HEK293 (cell line): ENCODE data around the gene LKAAEAR1.

Source experiments
- CTCF ChIP-seq: fragments of 450-650 bp; formaldehyde crosslinking; IDR thresholded peaks from 2 replicates; pipeline ENCODE4 v1.5.1; 2016; ENCODE audit warnings: missing biosample characterization, missing genetic modification characterization
- MYNN ChIP-seq: fragments of 450-650 bp; formaldehyde crosslinking; IDR thresholded peaks from 2 replicates; pipeline ENCODE4 v1.5.1; 2016; ENCODE audit warnings: missing biosample characterization, missing genetic modification characterization, borderline replicate concordance
- ZNF112 ChIP-seq: fragments of 450-650 bp; formaldehyde crosslinking; IDR thresholded peaks from 2 replicates; pipeline ENCODE4 v1.5.0; 2017; ENCODE audit warnings: missing biosample characterization, missing genetic modification characterization
- ZNF221 ChIP-seq: fragments of 450-650 bp; formaldehyde crosslinking; IDR thresholded peaks from 2 replicates; pipeline ENCODE4 v1.5.1; 2017; ENCODE audit warnings: missing biosample characterization, missing genetic modification characterization, borderline replicate concordance
- ZNF266 ChIP-seq: fragments of 450-650 bp; formaldehyde crosslinking; IDR thresholded peaks from 2 replicates; pipeline ENCODE4 v1.5.1; 2016; ENCODE audit warnings: missing biosample characterization, missing genetic modification characterization, low read depth
- ZNF274 ChIP-seq, 2 experiments: fragments of 200-500 bp in 1 of 2; fragments of 450-650 bp in 1 of 2; sonication (Bioruptor generic) in 1 of 2; formaldehyde crosslinking in 1 of 2; IDR thresholded peaks; 2 replicates each; pipeline versions ENCODE4 v1.5.1 to v1.6.1; 2014 to 2016; ENCODE audit warnings: borderline replicate concordance in 1 of 2, inconsistent platforms in 1 of 2, low read length in 1 of 2, missing biosample characterization in 1 of 2, missing genetic modification characterization in 1 of 2
- ZNF302 ChIP-seq: fragments of 450-650 bp; formaldehyde crosslinking; IDR thresholded peaks from 2 replicates; pipeline ENCODE4 v1.5.1; 2016; ENCODE audit warnings: missing biosample characterization, missing genetic modification characterization, low read depth
- ZNF311 ChIP-seq: fragments of 450-650 bp; formaldehyde crosslinking; IDR thresholded peaks from 2 replicates; pipeline ENCODE4 v1.5.1; 2017; ENCODE audit warnings: missing biosample characterization, missing genetic modification characterization, borderline replicate concordance
- ZNF335 ChIP-seq: fragments of 450-650 bp; formaldehyde crosslinking; conservative IDR thresholded peaks from 2 replicates; pipeline ENCODE4 v1.5.1; 2016; ENCODE audit warnings: missing biosample characterization, missing genetic modification characterization
- ZNF391 ChIP-seq: fragments of 450-650 bp; formaldehyde crosslinking; IDR thresholded peaks from 2 replicates; pipeline ENCODE4 v1.5.1; 2016; ENCODE audit warnings: low read depth, missing biosample characterization, missing genetic modification characterization, borderline replicate concordance
- ZNF548 ChIP-seq: fragments of 450-650 bp; formaldehyde crosslinking; IDR thresholded peaks from 2 replicates; pipeline ENCODE4 v1.5.1; 2016; ENCODE audit warnings: missing biosample characterization, missing genetic modification characterization
- ZNF585B ChIP-seq: fragments of 450-650 bp; formaldehyde crosslinking; IDR thresholded peaks from 2 replicates; pipeline ENCODE4 v1.5.1; 2016; ENCODE audit warnings: missing biosample characterization, missing genetic modification characterization

- TF ChIP-seq ZNF335 (no peak), ZNF221 (tag by site-specific recombination) (no peak), ZNF311 (tag by site-specific recombination) (no peak), CTCF (tag by site-specific recombination) (no peak), ZNF585B (tag by site-specific recombination) (no peak), ZNF112 (tag by site-specific recombination) (no peak), ZNF548 (tag by site-specific recombination) (no peak), ZNF302 (tag by site-specific recombination) (no peak), ZNF266 (tag by site-specific recombination) (no peak), MYNN (no peak), ZNF391 (no peak), ZNF274 (IDR thresholded peaks at IDR 0.05; ENCODE audit: low read length) (no peak), ZNF274 (tag by site-specific recombination; IDR thresholded peaks at IDR 0.05; ENCODE audit: borderline replicate concordance) (no peak)
Measured at GRCh38 chr20:64035066-64035932, 48.9 kb downstream of the LKAAEAR1 start.
